GM18868 (cell line): ENCODE results near the gene CDH4.

ENCODE experiments used
- ATAC-seq: cut with Tn5 transposase; IDR thresholded peaks from one replicate; pipeline ENCODE4 v1.9.1; 2021; ENCODE audit warnings: mild to moderate bottlenecking, moderate library complexity; ENCODE audit not compliant: unreplicated experiment

The CDH4 gene

DNA sequence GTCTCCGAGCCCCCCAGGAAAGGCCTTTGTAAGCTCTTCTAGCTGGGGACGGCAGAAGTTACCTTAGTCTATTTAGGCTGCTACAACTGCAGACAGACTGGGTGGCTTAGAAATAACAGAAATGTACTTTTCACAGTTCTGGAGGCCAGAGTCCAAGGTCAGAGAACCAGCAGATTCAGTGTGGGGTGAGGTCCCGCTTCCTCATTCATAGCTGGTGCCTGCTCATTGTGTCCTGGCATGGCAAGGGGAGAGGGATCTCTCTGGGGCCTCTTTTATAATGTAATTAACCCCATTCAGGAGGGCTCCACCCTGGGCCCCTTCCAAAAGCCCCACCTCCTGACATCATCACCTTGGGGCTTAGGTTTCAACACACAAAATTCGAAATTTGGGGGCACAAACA is 315.1 kb downstream of the CDH4 start:
- no peak for ATAC-seq

DNA sequence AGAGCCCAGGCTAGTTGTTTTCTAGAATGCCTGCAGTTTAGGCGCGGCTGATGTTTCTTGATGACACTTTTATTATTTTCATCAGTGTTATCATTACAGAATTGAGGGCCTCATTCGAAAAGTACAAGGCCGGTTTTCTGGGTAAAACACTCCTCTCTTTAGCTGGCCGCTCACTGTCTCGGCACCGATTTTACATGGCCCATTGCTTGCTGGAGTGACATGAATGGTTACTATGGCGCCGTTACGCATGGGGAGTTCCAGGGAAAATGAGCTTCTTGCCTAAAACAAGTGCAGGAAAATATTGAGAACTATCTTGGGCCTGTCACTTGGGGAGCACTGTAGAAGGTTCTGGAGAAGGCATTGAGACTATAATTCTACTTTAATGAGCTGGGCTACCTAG is 317.8 kb downstream of the CDH4 start:
- ATAC-seq: no peak

DNA sequence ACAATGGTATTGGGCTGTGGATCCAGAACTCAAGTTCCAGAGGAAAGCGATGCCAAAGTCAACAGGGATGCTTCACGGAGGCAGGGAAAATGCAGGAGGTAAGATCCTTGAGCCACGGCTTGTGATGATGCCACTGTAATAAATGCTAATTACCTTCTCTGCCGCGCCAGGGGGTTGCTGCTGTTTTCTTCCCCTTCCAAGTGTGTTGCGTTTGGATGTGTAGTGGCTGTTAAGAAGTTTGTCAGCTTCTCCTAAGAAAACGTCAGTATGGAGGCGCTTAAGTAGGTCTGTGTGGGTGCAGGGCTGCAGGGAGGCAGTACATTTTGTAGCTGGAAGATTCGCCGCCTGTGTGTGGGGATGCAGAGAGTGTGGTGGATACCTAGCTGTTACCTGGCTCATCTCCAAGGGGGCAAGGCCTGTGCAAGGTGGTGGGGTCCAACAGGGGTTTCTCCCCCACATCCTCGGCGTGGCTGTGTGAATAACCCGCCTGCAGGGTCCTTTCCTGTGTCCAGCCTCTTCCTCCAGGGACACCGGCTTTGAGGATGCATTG is 318.7 kb downstream of the CDH4 start:
- no peak for ATAC-seq

DNA sequence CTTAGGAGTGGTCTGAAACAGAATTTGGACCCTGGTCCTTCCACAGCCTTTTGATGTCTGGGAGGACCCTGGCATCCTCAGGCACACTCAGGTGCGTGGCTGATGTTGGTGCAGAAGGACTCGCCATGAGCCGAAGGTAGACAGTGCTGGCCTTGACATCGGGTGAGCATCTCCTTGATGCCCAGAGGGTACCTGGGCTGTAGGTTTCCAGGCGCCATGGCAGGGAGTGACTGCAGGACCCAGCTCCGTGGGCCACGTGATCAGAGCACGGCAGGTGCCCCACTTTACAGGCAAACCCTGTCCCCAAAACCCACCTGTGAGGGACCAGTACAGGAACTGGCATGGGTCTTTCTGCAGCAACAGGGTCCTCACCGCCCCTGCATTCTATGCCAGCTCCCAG is 319.2 kb downstream of the CDH4 start:
- ATAC-seq: no peak

DNA sequence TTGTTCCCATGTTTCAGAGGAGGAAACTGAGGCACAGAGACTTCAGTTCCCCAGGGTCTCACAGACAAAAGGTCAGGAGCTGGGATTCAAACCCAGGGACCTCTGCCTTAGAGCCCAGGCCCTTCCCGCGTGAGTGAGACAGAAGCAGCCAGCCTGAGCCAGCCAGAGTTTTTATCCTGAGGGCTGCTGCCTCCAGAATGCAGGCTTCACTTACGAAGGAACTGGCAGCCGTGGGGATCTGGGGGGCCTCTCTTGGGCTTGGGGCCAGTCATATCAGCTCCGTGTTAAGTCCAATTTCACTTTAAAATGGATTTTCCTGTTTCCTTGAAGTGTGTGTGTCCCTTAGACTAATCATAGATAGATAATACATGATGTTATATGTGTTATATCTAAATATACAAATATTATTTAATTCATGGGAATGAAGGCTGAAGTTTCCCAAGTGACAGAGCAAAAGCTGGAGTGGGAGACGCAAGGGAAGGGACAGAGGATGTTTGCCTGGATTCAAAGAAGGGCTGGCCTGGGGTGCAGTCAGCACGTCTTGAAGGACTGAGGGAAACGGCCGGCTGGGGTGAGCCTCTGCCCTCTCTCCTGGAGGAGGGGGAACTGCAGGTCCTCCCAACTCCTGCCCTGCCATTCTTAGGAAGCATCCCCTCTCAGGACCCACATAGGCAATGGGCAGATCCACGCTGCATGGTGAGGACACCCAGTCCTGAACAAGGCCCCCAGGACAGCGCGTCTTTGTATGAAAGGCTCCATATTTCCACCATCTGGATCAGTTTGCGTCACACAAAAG is 320.1 kb downstream of the CDH4 start:
- no peak for ATAC-seq

DNA sequence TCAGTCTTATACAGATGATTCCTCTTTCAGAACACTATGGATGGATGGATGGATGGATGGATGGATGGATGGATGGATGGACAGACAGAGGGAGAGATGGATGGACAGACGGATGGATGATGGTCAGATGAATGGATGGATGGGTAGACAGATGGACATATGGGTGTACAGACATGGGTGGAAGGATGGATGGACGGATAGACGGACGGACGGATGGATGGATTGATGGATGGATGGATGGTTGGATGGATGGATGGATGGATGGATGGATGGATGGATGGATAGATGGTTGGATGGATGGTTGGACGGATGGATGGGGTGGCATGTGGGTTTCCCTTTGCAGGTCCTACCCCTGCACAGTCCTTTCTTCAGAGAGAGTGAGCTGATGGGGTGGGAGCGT is 320.7 kb downstream of the CDH4 start:
- no peak for ATAC-seq

DNA sequence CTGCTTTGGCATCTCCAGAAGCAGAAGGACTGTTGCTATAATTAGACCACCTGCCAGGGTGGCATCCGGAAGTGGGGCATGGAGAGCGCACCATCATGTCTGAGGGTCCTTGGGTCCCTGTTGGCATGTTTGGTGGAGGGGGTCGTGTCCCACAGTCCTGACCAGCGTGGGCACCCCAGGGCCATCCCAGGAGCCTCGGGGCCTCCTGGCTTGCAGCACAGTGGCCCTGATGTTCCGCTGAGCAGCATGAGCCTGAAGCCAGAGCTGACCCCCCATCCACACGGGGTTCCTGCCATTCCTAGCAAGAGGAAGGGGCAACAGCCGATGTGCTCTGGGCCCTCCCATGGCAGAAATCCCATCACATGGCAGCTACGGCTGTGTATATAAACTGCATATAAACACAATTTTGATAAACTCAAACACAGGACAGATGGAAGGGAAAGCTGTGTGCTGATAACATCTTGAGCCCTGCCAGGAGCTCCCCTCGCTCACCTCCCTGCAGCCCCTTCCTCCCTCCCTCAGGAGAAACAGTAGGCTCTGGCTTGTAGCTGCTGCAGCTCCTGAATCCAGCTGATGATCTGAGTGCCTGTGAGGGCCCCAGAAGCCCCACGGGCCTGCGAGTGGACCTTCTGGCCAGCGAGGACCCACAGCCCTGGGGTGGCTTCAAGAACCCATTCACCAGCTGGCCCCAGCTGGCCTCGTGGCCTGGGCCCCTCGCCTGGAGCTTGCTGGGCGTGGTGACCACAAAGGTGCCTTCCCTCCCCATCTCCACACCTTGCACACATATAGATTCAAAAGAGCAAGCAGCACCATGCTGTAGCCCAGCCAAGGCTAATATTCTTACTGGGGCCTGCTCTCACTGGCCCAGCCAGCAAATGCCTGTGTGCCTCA is 321.6 kb downstream of the CDH4 start:
- ATAC-seq: no peak

DNA sequence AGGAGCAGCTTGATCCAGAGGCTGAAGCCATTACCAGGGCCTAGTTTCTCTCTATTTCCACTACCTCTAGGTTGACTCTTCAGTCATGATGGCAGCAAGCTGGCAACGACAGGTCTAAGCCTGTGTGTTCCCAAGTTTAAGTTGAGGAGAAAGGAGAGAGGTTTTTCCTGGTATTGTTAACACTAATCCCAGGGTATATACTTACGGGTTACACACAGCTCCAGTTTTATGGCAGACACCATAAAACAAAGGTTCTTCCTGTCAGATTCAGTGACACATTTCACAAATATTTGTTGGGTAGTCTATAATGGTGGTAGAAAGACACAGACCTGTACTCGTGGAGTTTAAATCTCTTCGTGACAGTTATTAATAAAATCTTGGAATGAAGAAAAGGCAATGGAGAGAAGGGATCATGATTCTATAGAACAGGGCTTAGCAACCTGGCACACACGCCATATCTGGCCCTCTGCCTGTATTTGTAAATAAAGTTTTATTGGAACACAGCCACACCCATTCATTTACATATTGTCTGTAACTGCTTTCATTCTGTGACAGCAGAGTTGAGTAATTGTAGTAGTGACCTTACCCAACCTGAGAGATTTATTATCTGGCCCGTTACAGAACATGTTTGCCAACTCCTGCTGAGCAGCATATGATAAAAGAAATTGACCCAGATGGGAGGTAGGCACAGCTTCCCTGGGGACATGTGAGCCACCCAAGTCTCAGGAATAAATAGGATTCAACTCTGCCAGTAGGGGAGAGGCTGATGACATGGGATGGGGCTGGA is 323.3 kb downstream of the CDH4 start:
- ATAC-seq: no peak

DNA sequence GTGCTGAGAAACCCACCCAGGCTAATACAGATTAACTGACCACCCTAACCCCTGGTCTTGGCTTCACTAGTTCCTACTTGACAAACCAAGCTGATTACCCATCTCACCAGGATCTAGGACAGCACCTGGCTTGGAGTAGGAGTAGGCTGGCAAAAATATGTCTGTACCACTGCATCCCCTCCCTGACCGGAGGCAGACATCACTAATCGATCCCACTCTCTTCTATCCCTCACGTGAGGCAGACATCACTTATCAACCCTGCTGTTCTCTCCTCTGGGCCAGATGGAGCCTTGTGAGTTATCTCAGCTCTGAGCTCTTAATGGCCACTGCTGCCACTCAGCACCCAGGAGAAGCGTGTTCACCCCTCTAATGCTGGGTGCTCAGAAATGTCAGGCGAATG is 324.3 kb downstream of the CDH4 start:
- ATAC-seq: no peak

DNA sequence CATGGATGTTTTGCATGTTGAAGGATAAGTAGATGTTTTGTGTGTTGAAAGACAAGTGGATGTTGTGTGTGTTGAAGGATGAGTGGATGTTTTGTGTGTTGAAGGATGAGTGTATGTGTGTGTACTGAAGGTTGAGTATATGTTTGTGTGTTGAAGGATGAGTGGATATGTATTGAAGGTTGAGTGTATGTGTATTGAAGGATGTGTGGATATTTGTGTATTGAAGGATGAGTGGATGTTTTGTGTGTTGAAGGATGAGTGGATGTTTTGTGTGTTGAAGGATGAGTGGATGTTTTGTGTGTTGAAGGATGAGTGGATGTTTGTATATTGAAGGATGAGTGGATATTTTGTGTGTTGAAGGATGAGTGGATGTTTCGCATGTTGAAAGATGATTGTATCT is 325.0 kb downstream of the CDH4 start:
- no peak for ATAC-seq

DNA sequence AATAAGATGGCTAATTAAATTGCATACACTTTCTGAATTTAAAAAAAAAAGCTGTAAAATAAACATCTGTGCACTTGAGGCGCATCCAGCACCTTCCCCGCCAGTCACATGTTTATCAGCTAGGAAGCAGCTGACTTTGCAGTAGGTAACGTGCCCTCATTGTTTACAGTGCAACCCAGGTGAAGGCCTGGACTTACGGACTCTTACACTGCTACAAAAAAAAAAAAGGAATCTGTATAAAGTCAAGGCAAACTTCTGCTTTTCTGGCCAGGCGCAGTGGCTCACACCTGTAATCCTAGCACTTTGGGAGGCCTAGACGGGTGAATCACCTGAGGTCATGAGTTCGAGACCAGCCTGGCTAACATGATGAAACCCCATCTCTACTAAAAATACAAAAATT is 327.8 kb downstream of the CDH4 start:
- no peak for ATAC-seq

DNA sequence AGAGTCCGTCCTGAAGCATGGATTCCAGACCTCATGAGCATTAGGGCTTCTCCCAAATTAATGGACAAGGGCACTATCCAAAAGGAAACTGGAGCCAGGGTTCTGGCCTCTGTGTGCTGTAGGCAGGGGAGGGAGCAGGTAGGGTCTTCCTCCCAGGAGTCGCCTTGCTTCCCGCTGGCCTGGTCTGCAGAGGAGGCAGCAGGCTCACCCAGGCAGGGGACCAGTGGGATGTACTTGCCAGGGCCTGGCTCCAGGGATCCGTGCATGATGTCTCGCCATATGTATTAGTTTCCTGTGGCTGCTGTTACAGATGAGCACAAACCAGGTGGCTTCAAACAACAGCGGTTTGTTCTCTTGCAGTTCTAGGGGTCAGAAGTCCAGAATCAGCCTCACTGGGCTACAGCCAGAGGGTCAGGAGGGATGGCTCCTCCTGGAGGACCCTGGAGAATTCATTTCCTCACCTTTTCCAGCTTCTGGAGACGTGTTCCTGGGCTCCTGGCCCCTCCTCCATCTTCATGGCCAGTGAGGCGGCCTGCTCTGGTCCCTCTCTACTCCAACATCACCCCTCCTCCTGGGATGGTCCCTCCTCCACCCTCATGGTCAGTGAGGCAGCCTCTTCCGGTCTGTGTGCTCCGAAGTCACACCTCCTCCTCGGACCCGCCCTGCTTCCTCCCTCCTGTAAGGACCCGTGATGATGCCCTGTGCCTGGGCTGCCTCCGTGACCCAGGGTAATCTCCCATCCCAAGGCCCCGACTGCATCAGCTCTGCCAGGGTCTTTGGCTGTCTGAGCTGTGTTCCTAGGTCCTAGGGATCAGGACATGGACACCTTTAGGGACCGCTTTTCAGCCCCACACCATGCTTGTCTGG is 329.1 kb downstream of the CDH4 start:
- ATAC-seq: no peak

DNA sequence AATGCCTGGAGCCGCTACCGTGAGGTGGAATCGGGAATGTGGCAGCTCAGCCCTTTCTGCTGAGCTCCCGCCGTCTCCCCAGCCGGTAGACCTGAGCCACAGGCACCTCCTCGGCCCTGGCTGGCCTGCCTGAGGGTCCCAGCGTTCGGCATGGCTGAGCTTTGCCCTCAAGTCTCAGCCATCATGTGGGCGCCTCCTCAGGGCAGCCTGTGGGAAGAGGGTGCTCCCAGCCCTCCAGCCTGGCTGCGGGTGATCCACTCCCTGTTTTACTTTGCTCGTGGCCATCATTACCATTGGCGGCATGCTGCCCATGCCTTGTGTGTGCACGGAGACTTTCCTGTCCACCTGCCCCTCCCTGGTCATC is 329.7 kb downstream of the CDH4 start:
- ATAC-seq: no peak

DNA sequence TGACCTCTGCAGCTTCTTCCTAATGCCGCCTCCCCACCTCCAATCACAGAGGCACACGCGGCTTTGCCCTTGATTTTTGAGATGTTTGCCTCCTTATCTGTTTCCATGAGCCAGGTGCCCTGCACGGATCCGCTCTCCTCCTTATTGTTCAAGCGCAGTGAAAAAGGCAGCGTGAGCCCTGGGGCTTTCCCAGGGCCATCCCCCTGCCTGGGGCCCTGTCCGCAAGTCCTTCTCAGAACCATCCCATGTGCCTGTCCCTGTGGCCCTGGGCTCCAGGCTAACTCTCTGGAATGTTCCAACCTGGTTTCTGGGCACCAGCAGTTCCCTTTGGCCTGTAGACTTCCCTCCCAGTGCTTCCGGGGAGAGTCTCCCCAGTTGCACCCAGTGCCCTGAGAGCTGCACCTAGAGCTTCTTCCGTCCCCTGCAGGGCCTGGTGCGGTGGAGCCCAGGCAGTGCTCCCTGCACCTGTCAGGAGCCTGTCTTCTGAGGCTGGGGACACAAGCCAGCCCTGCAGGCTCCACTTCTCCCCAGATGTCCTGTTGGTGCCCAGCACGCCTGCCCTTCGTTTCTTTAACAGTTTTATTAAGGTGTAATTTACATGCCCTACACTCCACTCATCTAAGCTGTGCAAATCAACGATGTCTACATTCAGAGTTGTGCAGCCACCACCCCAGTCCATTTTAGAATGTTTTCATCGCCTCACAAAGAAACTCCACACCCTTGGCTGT is 330.3 kb downstream of the CDH4 start:
- no peak for ATAC-seq

DNA sequence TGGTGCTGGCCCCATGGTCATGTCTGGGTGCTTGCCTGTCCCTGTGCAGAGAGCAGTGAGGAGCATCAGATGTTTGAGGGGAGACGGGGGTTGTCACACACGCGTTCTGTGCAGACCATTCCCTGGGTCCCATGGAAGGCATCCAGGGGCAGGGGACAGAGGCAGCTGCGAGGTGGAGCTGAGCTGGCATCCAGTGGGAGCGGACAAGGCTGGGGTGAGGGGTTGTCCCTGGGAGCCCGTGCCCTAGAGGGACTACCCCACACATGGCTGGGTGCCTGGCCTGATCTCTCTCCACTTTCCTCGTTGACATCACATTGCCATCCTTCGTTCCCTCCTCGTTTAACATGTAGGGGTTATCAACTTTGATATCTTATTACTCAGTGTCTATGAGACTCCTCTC is 331.3 kb downstream of the CDH4 start:
- no peak for ATAC-seq

DNA sequence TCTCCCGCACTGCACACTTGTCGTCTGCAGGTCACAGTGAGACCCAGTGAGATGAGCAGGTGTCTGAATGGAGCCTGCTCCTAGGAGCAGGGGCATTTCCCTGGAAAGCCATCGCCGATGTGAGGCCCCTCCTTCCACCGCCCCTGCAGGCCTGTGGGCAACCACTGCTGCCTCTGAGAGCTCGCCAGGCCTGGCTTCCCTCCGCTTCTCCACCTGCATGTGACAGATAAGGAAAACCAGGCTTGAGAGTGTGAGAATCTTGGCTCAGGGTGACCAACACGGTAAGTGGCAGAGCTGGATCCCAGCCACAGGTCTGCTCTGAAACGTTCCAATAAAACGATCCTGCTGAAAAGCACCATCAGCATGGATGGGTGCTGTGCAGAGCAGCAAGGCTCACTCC is 332.8 kb downstream of the CDH4 start:
- no peak for ATAC-seq

DNA sequence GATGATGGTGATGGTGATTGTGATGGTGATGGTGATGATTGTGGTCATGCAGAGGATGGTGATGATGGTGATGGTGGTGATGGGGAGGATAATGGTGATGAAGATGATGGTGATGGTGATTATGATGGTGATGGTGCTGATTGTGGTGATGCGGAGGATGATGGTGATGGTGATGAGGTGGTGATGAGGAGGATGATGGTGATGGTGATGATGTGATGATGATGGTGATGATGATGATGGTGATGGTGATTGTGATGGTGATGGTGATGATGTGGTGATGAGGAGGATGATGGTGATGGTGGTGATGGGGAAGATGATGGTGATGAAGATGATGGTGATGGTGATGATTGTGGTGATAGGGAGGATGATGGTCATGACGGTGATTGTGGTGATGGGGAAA is 333.7 kb downstream of the CDH4 start:
- no peak for ATAC-seq

DNA sequence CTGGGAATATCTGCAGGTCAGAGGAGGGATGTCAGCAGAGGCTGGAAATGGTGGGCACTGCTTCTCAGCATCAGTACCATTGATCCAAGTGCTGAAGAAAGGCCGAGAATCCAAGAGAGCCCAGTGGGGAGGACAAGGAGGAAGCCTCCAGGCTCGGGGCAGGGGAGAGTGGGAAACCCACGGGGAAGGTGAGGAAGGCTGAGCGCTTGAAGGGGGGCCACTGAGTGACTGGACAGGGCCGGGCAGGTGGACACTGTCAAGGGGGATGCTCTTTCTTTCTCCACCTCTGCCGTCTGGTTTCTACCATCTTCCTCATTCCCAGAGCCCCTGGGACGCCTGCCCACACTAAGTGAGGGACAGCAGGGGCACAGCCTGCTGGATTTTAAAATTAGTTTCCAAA is 335.0 kb downstream of the CDH4 start:
- ATAC-seq: no peak

DNA sequence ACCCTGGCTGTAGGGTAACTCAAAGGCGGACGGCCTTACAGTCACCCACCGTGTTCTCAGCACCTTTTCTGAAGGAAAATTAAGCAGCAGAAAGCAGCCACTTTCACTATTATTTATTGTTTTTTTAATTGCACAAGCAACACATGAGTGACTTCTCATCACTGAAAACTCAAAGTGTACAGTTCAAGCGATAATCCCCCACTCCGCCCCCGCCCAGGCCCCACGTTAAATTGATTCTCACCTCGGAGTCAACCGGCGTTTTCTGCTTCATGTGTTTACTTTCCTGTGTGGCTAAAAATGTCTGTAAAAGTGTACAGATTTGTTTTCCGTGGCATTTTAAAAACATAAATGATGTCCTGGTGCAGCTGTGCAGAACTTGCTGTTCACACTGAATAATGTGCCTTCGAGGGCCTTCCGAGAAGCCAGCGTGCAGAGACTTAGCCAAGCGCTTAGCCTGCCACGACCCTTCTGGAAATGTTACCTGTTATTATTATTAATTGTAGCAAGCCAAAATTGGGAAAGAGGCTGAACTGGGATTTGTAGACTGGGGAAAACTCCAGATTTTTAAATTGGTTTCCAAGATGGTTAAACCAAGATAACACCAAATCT is 335.7 kb downstream of the CDH4 start:
- ATAC-seq: no peak
